ENCODE results near the gene ATP8B4. TPM values are rescaled to one million over a fixed set of nuclear protein-coding genes. Genes with fewer than 3 reads are reported as not detected.

The ATP8B4 gene, protein sequence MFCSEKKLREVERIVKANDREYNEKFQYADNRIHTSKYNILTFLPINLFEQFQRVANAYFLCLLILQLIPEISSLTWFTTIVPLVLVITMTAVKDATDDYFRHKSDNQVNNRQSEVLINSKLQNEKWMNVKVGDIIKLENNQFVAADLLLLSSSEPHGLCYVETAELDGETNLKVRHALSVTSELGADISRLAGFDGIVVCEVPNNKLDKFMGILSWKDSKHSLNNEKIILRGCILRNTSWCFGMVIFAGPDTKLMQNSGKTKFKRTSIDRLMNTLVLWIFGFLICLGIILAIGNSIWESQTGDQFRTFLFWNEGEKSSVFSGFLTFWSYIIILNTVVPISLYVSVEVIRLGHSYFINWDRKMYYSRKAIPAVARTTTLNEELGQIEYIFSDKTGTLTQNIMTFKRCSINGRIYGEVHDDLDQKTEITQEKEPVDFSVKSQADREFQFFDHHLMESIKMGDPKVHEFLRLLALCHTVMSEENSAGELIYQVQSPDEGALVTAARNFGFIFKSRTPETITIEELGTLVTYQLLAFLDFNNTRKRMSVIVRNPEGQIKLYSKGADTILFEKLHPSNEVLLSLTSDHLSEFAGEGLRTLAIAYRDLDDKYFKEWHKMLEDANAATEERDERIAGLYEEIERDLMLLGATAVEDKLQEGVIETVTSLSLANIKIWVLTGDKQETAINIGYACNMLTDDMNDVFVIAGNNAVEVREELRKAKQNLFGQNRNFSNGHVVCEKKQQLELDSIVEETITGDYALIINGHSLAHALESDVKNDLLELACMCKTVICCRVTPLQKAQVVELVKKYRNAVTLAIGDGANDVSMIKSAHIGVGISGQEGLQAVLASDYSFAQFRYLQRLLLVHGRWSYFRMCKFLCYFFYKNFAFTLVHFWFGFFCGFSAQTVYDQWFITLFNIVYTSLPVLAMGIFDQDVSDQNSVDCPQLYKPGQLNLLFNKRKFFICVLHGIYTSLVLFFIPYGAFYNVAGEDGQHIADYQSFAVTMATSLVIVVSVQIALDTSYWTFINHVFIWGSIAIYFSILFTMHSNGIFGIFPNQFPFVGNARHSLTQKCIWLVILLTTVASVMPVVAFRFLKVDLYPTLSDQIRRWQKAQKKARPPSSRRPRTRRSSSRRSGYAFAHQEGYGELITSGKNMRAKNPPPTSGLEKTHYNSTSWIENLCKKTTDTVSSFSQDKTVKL
- total RNA-seq (2013) = 36.7 TPM
- 1 to 10 TPM; 6.1 to 9.6 (median 6.8) TPM for polyA plus RNA-seq
- polyA minus RNA-seq = 12.2 and 12.7 TPM in 2 replicates
- 14.2 to 91.2 (median 42.1) reads per million in 11 experiments for total RNA-seq

DNA sequence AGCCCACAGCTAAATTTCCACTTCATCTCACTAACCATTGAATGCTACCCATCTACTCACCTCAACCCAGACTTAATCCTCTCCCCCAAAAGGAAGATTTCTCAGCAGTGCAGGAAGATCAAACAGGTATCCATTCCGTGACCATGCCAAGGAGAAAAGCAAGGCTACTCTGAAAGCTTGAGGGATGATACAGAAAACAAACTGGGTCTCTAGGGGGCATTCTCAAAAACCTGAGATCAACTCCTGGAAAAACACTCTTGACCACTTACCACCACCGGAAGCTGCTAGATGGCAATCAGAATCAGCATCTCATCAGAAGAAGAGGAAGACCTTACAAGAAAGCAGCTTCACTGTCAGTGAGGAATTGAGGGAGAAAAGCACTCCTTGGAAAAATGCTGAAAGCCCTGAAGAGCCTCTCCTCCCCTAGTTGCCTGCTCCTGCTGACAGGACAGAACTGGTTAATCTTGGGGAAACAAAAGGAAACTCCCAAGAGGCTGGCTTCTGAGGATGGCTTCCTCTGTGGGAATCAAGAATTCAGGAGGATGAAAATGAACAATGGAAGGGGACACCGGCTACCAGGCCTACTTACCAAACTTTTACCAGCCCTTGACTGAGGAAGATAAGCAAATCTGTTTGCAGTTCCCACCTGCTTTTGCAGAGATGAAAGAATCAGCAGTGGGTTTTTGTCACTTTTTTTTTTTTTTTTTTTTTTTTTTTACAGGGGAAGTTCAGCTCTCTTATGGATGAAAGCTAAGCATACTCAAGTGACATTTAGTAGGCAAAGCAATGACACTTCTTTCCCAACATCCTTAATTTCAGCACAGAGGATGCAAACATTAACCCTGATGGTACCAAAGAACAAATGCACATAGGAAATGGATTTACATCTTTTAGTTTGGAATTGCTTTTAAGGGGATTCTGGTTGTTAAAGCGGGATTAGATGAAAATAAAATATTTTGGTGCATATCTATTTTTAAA, at the start of gene ATP8B4:
Gene ATP8B4 (minus strand): TSS at position 171 of the 978 bp plus-strand sequence. CDS start 12,267 bp downstream, outside the sequence.
- WGBS (ENCODE audit: insufficient coverage) = no CpG with 5 or more reads among the region's 4 CpGs
- Mint-ChIP-seq H3K4me3 (peak within 1 kb of the TSS; percentile 45 to 67), H3K4me1 (peaks cover 57% of the 10 kb centered on the region), H3K27ac (peak within 1 kb of the TSS; percentile 64 to 89 (median 83)), H3K36me3 (peaks cover 5 to 7% of the 10 kb centered on the region in 2 donors), H3K27me3 (ENCODE audit: low read depth in 3 of 3) (peaks cover 0 to 2% (median 0%) of the 10 kb centered on the region in 3 donors), H3K9me3 (peaks cover 5 to 9% (median 8%) of the 10 kb centered on the region in 7 donors)
- H3K36me3 ChIP-seq (replicated peaks in 1 of 2; ENCODE audit: control insufficient read depth in 1 of 2, insufficient read depth in 2 of 2, low read length in 2 of 2) = no peaks in the 10 kb centered on the region
- H3K9me3 ChIP-seq (replicated peaks in 1 of 2; ENCODE audit: control insufficient read depth in 1 of 2, insufficient read depth in 1 of 2, low read length in 2 of 2) = no peaks in the 10 kb centered on the region
- H3K4me3 ChIP-seq (replicated peaks in 1 of 3; ENCODE audit: low read depth in 2 of 3, low read length in 3 of 3) = peak within 1 kb of the TSS in 2 of 3 experiments; percentile 4 to 40
- DNase-seq = no peak
- no peaks in the 10 kb centered on the region for H3K27me3 ChIP-seq (ENCODE audit: control insufficient read depth in 2 of 2, insufficient read depth in 2 of 2, low read length in 2 of 2)
- peaks cover 54% of the 10 kb centered on the region for H3K79me2 ChIP-seq (ENCODE audit: insufficient read depth, low read length)
- TF ChIP-seq, protein P1, sequence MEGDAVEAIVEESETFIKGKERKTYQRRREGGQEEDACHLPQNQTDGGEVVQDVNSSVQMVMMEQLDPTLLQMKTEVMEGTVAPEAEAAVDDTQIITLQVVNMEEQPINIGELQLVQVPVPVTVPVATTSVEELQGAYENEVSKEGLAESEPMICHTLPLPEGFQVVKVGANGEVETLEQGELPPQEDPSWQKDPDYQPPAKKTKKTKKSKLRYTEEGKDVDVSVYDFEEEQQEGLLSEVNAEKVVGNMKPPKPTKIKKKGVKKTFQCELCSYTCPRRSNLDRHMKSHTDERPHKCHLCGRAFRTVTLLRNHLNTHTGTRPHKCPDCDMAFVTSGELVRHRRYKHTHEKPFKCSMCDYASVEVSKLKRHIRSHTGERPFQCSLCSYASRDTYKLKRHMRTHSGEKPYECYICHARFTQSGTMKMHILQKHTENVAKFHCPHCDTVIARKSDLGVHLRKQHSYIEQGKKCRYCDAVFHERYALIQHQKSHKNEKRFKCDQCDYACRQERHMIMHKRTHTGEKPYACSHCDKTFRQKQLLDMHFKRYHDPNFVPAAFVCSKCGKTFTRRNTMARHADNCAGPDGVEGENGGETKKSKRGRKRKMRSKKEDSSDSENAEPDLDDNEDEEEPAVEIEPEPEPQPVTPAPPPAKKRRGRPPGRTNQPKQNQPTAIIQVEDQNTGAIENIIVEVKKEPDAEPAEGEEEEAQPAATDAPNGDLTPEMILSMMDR (IDR thresholded peaks at IDR 0.05) = no peak
- no peaks in the 10 kb centered on the region for H4K20me1 ChIP-seq (ENCODE audit: insufficient read depth, low read length)
- peak within 1 kb of the TSS; percentile 7 for H3K9ac ChIP-seq (ENCODE audit: insufficient read depth, low read length, poor library complexity, severe bottlenecking)
- peak within 1 kb of the TSS in 1 of 2 donors; percentile 71 for H3K27ac ChIP-seq (ENCODE audit: low read depth in 1 of 2, low read length in 2 of 2)
- intact Hi-C loops (cut with micrococcal nuclease) = loop anchor here (10.0 kb wide), 2 partner anchors 65 to 235 kb away; partner anchors contain the start of gene GABPB1 (in 1 of the 2)
- H2AFZ ChIP-seq (ENCODE audit: insufficient read depth, low read depth, low read length, poor library complexity, severe bottlenecking) = peak within 1 kb of the TSS; percentile 63
- peaks cover 39 to 43% of the 10 kb centered on the region in 2 donors for H3K4me1 ChIP-seq (ENCODE audit: control insufficient read depth in 1 of 2, insufficient read depth in 2 of 2, low read length in 2 of 2)
- peak within 1 kb of the TSS; percentile 52 for H3K4me2 ChIP-seq (replicated peaks; ENCODE audit: extremely low read depth, low read length, poor library complexity, severe bottlenecking)

All from CD14-positive monocyte (primary cell).